ENCODE data around the gene RTN4RL1.

RTN4RL1 gene

GRCh38 chr17:2044263-2044894, 19.2 kb upstream of the RTN4RL1 start:
- DNase-seq: no peak

- no peak for DNase-seq
These were observed 18.7 kb upstream of the RTN4RL1 start for GRCh38 chr17:2043785-2044184.

- no peak for DNase-seq
These were observed 17.8 kb upstream of the RTN4RL1 start for GRCh38 chr17:2042933-2043332.

- DNase-seq: peak; percentile 4
These were observed 17.3 kb upstream of the RTN4RL1 start for GRCh38 chr17:2042390-2042847.

- DNase-seq: peak; percentile 87
These were observed 16.6 kb upstream of the RTN4RL1 start, which contains the start of gene OVCA2 for GRCh38 chr17:2041561-2042389. Gene OVCA2, plus strand, starts transcription at chr17:2042022. Its CDS starts 26 bp downstream, at chr17:2042048.

- no peak for DNase-seq
These were observed 15.9 kb upstream of the RTN4RL1 start for GRCh38 chr17:2040942-2041560.

GRCh38 chr17:2040219-2040827, 15.2 kb upstream of the RTN4RL1 start:
- DNase-seq: no peak

GRCh38 chr17:2037155-2037554, 12.0 kb upstream of the RTN4RL1 start:
- no peak for DNase-seq

- no peak for DNase-seq
These were observed 10.7 kb upstream of the RTN4RL1 start for GRCh38 chr17:2035541-2036488.

- no peak for DNase-seq
These were observed 9.8 kb upstream of the RTN4RL1 start for GRCh38 chr17:2034806-2035540.

- DNase-seq: no peak
These were observed 9.0 kb upstream of the RTN4RL1 start for GRCh38 chr17:2034157-2034556.

- no peak for DNase-seq
These were observed 8.0 kb upstream of the RTN4RL1 start for GRCh38 chr17:2033153-2033552.

- DNase-seq: no peak
These were observed 5.6 kb upstream of the RTN4RL1 start for GRCh38 chr17:2030779-2031163.

GRCh38 chr17:2029911-2030778, 5.0 kb upstream of the RTN4RL1 start, which contains the start of gene DPH1:
Gene DPH1, plus strand, starts transcription at chr17:2030153. Its CDS starts 17 bp downstream, at chr17:2030170.
- peak; percentile 65 for DNase-seq

GRCh38 chr17:2028737-2029136, 3.6 kb upstream of the RTN4RL1 start:
- DNase-seq: no peak

- no peak for DNase-seq
These were observed 3.1 kb upstream of the RTN4RL1 start for GRCh38 chr17:2028234-2028614.

- DNase-seq: no peak
These were observed 2.5 kb upstream of the RTN4RL1 start for GRCh38 chr17:2027528-2028233.

GRCh38 chr17:2025622-2026309, 632 bp upstream of the RTN4RL1 start:
- peak; percentile 2 for DNase-seq
